H1 (cell line): ENCODE data around the gene CH25H. TPM values are rescaled to one million over a fixed set of nuclear protein-coding genes. Genes with fewer than 3 reads are reported as not detected.

Experiments used
- CTCF ChIA-PET: fragments of 300-600 bp; sonication (Branson Sonifier 250); formaldehyde crosslinking; loops from one replicate; lab custom pipeline; 2021; ENCODE audit not compliant: partially characterized antibody; lab: Charles Lee
- POLR2A ChIA-PET: fragments of 300-600 bp; sonication (Branson Sonifier 250); formaldehyde crosslinking; loops from one replicate; lab custom pipeline; 2021; ENCODE audit warnings: inconsistent platforms; ENCODE audit not compliant: partially characterized antibody; lab: Charles Lee
- DNase-seq, 2 experiments: peaks; one replicate each; pipeline versions ENCODE4 v3.0.0 to v3.0.0-alpha.2; 2010 to 2022; ENCODE audit warnings: low spot score in 2 of 2, low read depth in 1 of 2, mixed read lengths in 1 of 2
- FAIRE-seq: peaks from 2 replicates; lab custom pipeline; 2011; peaks lifted over from hg19 to GRCh38; lab: Jason Lieb, UNC
- H2AFZ ChIP-seq: 2 replicates; pipeline ENCODE4 v1.8.1; 2012; ENCODE audit warnings: low read length, inconsistent platforms
- H2AK5ac ChIP-seq: 2 replicates; pipeline ENCODE4 v1.6.1; 2013; ENCODE audit warnings: low read depth, low read length
- H2BK120ac ChIP-seq: replicated peaks from 2 replicates; pipeline ENCODE3; 2013; ENCODE audit warnings: low read depth, low read length, inconsistent platforms
- H2BK12ac ChIP-seq: 2 replicates; pipeline ENCODE4 v1.6.1; 2013; ENCODE audit warnings: low read depth, low read length
- H2BK15ac ChIP-seq: 2 replicates; pipeline ENCODE4 v1.6.1; 2013; ENCODE audit warnings: low read length
- H2BK20ac ChIP-seq: 2 replicates; pipeline ENCODE4 v1.6.1; 2013; ENCODE audit warnings: low read length
- H2BK5ac ChIP-seq: 2 replicates; pipeline ENCODE4 v1.6.1; 2013; ENCODE audit warnings: low read depth, low read length
- H3K14ac ChIP-seq: 2 replicates; pipeline ENCODE4 v1.6.1; 2013; ENCODE audit warnings: inconsistent platforms; ENCODE audit not compliant: insufficient read length
- H3K18ac ChIP-seq: 2 replicates; pipeline ENCODE4 v1.6.1; 2013; ENCODE audit warnings: low read length; ENCODE audit errors: extremely low read depth
- H3K23ac ChIP-seq: 2 replicates; pipeline ENCODE4 v1.6.1; 2013; ENCODE audit warnings: inconsistent platforms; ENCODE audit not compliant: insufficient read length
- H3K23me2 ChIP-seq: 2 replicates; pipeline ENCODE4 v1.6.1; 2013; ENCODE audit warnings: low read depth, low read length
- H3K27ac ChIP-seq: 2 replicates; pipeline ENCODE4 v1.6.1; 2011; ENCODE audit warnings: low read depth, low read length, inconsistent platforms
- H3K27me3 ChIP-seq, 4 experiments: replicated peaks in 1 of 4; 1 replicate in 1 of 4; 2 replicates in 3 of 4; pipeline versions ENCODE4 v1.6.1 to v1.8.1; 2011 to 2013; ENCODE audit warnings: low read length in 3 of 4, mild to moderate bottlenecking in 3 of 4, inconsistent platforms in 2 of 4, mixed read lengths in 2 of 4, moderate library complexity in 1 of 4; ENCODE audit not compliant: control insufficient read depth in 3 of 4, insufficient read depth in 3 of 4; ENCODE audit errors: extremely low read depth in 1 of 4
- H3K36me3 ChIP-seq, 4 experiments: 2 replicates each; pipeline versions ENCODE4 v1.6.1 to v1.8.1; 2011 to 2013; ENCODE audit warnings: mild to moderate bottlenecking in 4 of 4, low read length in 3 of 4, moderate library complexity in 2 of 4, control low read depth in 1 of 4, inconsistent platforms in 1 of 4; ENCODE audit not compliant: insufficient read depth in 4 of 4, control insufficient read depth in 2 of 4
- H3K4ac ChIP-seq: replicated peaks from 2 replicates; pipeline ENCODE3; 2013; ENCODE audit warnings: low read length, low read depth, mixed read lengths, inconsistent platforms; ENCODE audit not compliant: insufficient read length
- H3K4me1 ChIP-seq, 4 experiments: replicated peaks in 1 of 4; 1 replicate in 1 of 4; 2 replicates in 3 of 4; pipeline versions ENCODE4 v1.6.1 to v1.8.1; 2011 to 2013; ENCODE audit warnings: low read length in 3 of 4, inconsistent platforms in 2 of 4, mixed read lengths in 1 of 4; ENCODE audit not compliant: insufficient read depth in 4 of 4, control insufficient read depth in 3 of 4
- H3K4me2 ChIP-seq, 2 experiments: 2 replicates each; pipeline versions ENCODE4 v1.6.1 to v1.8.1; 2011 to 2013; ENCODE audit warnings: low read depth in 2 of 2, low read length in 2 of 2, control low read depth in 1 of 2, inconsistent platforms in 1 of 2, mild to moderate bottlenecking in 1 of 2; ENCODE audit not compliant: insufficient read depth in 1 of 2
- H3K4me3 ChIP-seq, 4 experiments: fragments of 200-600, 300-600 bp in 1 of 4; sonication (generic), shearing (Covaris generic), sonication (Bioruptor Twin) in 1 of 4; 2 replicates each; pipeline versions ENCODE4 v1.5.1 to v1.8.1; 2011 to 2016; ENCODE audit warnings: low read length in 4 of 4, low read depth in 3 of 4, control low read depth in 2 of 4, inconsistent platforms in 2 of 4, mild to moderate bottlenecking in 2 of 4, mixed read lengths in 1 of 4, moderate library complexity in 1 of 4; ENCODE audit not compliant: insufficient read depth in 2 of 4; ENCODE audit errors: extremely low read depth in 1 of 4
- H3K56ac ChIP-seq: replicated peaks from 2 replicates; pipeline ENCODE3; 2013; ENCODE audit warnings: low read depth, mild to moderate bottlenecking, mixed read lengths, low read length, inconsistent platforms; ENCODE audit not compliant: insufficient read length
- H3K79me1 ChIP-seq: 2 replicates; pipeline ENCODE4 v1.6.1; 2013; ENCODE audit warnings: low read depth, low read length, control low read depth
- H3K79me2 ChIP-seq, 2 experiments: 2 replicates each; pipeline versions ENCODE4 v1.6.1 to v1.8.1; 2012 to 2013; ENCODE audit warnings: low read length in 2 of 2, mild to moderate bottlenecking in 2 of 2, inconsistent platforms in 1 of 2; ENCODE audit not compliant: insufficient read depth in 2 of 2, control insufficient read depth in 1 of 2
- H3K9ac ChIP-seq, 4 experiments: replicated peaks in 1 of 4; 1 replicate in 1 of 4; 2 replicates in 3 of 4; pipeline versions ENCODE4 v1.6.1 to v1.8.1; 2011 to 2013; ENCODE audit warnings: low read depth in 3 of 4, low read length in 3 of 4, control low read depth in 2 of 4, mild to moderate bottlenecking in 2 of 4, moderate library complexity in 2 of 4, inconsistent platforms in 1 of 4; ENCODE audit errors: extremely low read depth in 1 of 4
- H3K9me3 ChIP-seq, 2 experiments: 2 replicates each; pipeline versions ENCODE4 v1.6.1 to v1.8.1; 2012 to 2013; ENCODE audit warnings: mild to moderate bottlenecking in 2 of 2, moderate library complexity in 2 of 2, control low read depth in 1 of 2, inconsistent platforms in 1 of 2, low read depth in 1 of 2, low read length in 1 of 2, mixed read lengths in 1 of 2; ENCODE audit not compliant: insufficient read depth in 2 of 2
- H4K20me1 ChIP-seq, 2 experiments: replicated peaks in 1 of 2; 2 replicates each; pipeline versions ENCODE3 to v1.8.1; 2011 to 2013; ENCODE audit warnings: inconsistent platforms in 2 of 2, low read length in 2 of 2, mild to moderate bottlenecking in 1 of 2; ENCODE audit not compliant: insufficient read depth in 2 of 2, control insufficient read depth in 1 of 2
- H4K5ac ChIP-seq: 2 replicates; pipeline ENCODE4 v1.6.1; 2013; ENCODE audit warnings: low read length, low read depth, mixed read lengths, inconsistent platforms; ENCODE audit not compliant: insufficient read length
- H4K8ac ChIP-seq: 2 replicates; pipeline ENCODE4 v1.8.0; 2013; ENCODE audit warnings: mild to moderate bottlenecking, moderate library complexity, low read length, inconsistent platforms; ENCODE audit not compliant: insufficient read depth; ENCODE audit errors: extremely low read depth
- H4K91ac ChIP-seq: replicated peaks from 2 replicates; pipeline ENCODE3; 2013; ENCODE audit warnings: low read length, mixed read lengths, inconsistent platforms; ENCODE audit not compliant: insufficient read length
- CBX8 ChIP-seq: fragments of 300-800, 300-1000 bp; sonication (generic); IDR thresholded peaks from 2 replicates; pipeline ENCODE4 v1.7.1; 2016; ENCODE audit warnings: low read depth, low read length, borderline replicate concordance
- CHD1 ChIP-seq: IDR thresholded peaks from 2 replicates; pipeline ENCODE4 v1.6.1; 2012; ENCODE audit warnings: low read depth, low read length, improper control_type of control experiment
- RBBP5 ChIP-seq: IDR thresholded peaks from 2 replicates; pipeline ENCODE4 v1.7.1; 2012; ENCODE audit warnings: low read depth, mild to moderate bottlenecking, inconsistent platforms, low read length, moderate library complexity, borderline replicate concordance
- TBP ChIP-seq: IDR thresholded peaks from 2 replicates; pipeline ENCODE4 v1.6.1; 2011; ENCODE audit warnings: low read depth, low read length, improper control_type of control experiment
- WGBS, 2 experiments: shearing (Covaris generic) in 1 of 2; methylation state at CpG; one replicate each; pipeline versions ENCODE4 v1.1.6 to v1.1.7; 2013 to 2015; ENCODE audit warnings: low lambda C conversion rate in 2 of 2, mixed read lengths in 2 of 2, inconsistent platforms in 1 of 2, low coverage in 1 of 2, missing lambda C conversion rate in 1 of 2; ENCODE audit not compliant: insufficient replicate concordance in 2 of 2, insufficient coverage in 1 of 2, insufficient read length in 1 of 2; ENCODE audit errors: extremely low coverage in 1 of 2, missing lambda C conversion rate in 1 of 2; 5-methylcytosine and 5-hydroxymethylcytosine counted together
- polyA plus RNA-seq, 7 experiments: library from polyadenylated mRNA; depleted of rRNA in 3 of 7; stranded (reverse) in 5 of 7; unstranded in 2 of 7; fragments of >200 nt in 5 of 7; fragments of 200-250 nt in 2 of 7; gene quantifications; 1 replicate in 5 of 7; 2 replicates in 1 of 7; 4 replicates in 1 of 7; pipeline versions ENCODE4 v1.2.1 to v1.2.3, GENCODE V29; 2011 to 2013; ENCODE audit warnings: missing spikeins in 2 of 7, mixed read lengths in 2 of 7
- total RNA-seq: library from RNA; stranded (reverse); fragmentation: NEBNext Ultra II Directional; extraction: Animal tissue kit (Norgen Biotek cat#: 25700); gene quantifications from 2 replicates; pipeline ENCODE4 v1.2.1, GENCODE V29; 2021

CH25H gene
- total and polyA plus RNA-seq, 2 of the 8 experiments (the other 6 are each of a cell fraction or from before 2014, with no cell fraction given), result 0.56 to 1.3 TPM

DNA sequence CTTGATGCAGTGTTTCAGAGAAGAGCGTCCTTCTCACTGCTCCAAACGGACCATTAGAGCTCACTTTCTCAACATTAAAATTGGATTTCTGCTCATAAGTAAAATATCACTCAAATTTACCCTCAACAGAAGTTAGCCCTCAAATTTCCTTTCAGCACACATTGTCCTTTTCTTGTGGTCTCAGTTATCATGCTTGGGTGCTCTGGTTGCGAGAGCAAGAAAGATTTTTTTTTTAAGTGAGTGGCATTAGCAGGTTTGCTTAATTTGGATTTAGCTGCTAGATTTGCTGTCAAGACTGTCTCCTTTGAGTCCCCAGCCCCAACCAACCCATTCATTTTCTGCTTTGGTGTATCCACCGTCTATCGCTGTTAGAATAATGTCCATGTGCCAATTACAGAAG lies 2.6 kb upstream of the CH25H start:
- Histone ChIP-seq H2AFZ (no peak overlapping the region), H2BK5ac (no peak overlapping the region), H3K9me3 (no peaks in the 10 kb centered on the region), H4K20me1 (no peaks in the 10 kb centered on the region), H3K36me3 (no peaks in the 10 kb centered on the region), H2AK5ac (no peak overlapping the region), H3K79me1 (no peaks in the 10 kb centered on the region), H4K5ac (no peak overlapping the region), H2BK12ac (no peak overlapping the region), H2BK120ac (no peak overlapping the region), H3K27me3 (peaks cover 9 to 46% (median 37%) of the 10 kb centered on the region in 4 experiments), H3K9ac (no peak overlapping the region), H2BK20ac (no peak overlapping the region), H3K4me1 (peaks cover 0 to 16% (median 9%) of the 10 kb centered on the region in 4 experiments; a peak in 6 of 7 replicates), H3K4ac (no peak overlapping the region), H4K8ac (no peak overlapping the region), H4K91ac (no peak overlapping the region), H3K4me3 (no peak overlapping the region), H3K4me2 (no peak overlapping the region), H2BK15ac (no peak overlapping the region; the same call in 1 of the 2 replicates), H3K23ac (no peak overlapping the region), H3K79me2 (no peaks in the 10 kb centered on the region), H3K18ac (no peak overlapping the region), H3K14ac (no peak overlapping the region), H3K56ac (no peak overlapping the region), H3K23me2 (peaks cover 15% of the 10 kb centered on the region), H3K27ac (no peak overlapping the region)
- TF ChIP-seq TBP, result no peak
- TF ChIP-seq CHD1, result no peak
- no peak for TF ChIP-seq RBBP5
- TF ChIP-seq CBX8, result no peak
- no peak for DNase-seq
- whole genome bisulfite sequencing, 2 experiments, result 90% methylated on average over 5 of the region's 5 CpGs; no CpG with 5 or more reads in 1 of the 2 experiments
- POLR2A ChIA-PET, result interaction anchor here (0.5 kb wide), 1 partner anchor 36 kb away, joined by 3 read pairs; no protein-coding TSS in a partner anchor
- FAIRE-seq, result no peak
- CTCF ChIA-PET, result interaction anchor here (0.6 to 9.3 kb wide), 10 partner anchors 9 to 482 kb away, joined by 3 to 67 read pairs (median 4); no protein-coding TSS in a partner anchor
